ENCODE measurements around the gene AP1B1.

AP1B1 gene

DNA sequence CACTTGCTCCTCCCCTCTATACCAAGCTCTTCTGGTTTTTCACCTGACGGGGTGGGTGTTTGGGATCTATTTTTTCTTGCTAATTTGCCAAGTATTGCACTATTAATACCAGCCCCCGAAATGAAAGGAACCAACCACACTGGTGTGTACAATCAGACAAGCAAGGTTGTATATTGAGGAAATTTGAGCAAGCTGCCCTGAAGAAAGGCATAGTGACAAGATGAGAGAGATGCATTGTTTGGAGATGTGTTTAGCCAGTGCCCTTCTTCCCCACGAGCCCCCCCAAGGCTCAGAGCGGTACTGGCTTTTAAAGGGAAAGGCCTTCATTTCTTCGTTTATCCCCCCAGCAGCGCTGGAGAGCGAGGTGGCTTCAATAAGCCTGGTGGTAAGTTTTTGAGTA is 97.2 kb downstream of the AP1B1 start:
- DNase-seq = no peak

DNA sequence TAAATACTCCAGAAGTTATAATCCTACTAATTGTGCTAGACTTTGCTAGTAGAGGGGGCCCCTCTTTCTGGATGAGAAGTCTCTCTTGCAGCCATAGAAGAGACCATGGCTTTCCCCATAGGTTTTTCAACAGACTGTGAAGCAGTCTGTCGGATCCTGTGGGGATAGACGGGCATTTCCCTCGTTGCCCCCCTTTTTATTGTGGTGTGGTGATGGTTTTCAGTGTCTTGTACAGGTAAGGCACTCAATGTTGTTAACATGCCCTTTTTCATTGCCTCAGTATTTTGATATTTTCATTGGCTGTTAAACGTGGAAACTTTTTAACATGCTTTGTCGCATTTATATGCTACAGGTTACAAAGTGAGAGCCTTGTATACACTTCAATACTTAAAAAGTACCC is 98.3 kb downstream of the AP1B1 start:
- no peak for DNase-seq

DNA sequence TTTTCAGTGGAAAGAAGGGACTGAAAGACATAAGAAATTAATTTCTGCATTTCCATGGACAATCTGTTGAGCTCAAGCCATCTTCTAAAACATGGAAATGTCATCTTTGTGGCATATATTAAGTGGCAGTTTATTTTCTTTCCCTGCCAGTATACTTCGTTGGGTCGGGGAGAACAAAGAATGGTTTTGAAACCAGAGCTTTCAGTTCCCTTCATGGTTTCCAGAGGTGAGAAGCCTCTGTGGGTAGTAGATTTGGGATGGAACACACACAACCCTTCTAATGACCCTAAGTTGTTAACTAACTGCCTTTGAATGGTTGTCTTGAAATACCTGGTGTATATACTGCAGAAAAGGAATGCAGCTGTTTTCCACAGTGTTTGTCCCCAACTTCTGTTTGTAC is 99.5 kb downstream of the AP1B1 start:
- DNase-seq = no peak

DNA sequence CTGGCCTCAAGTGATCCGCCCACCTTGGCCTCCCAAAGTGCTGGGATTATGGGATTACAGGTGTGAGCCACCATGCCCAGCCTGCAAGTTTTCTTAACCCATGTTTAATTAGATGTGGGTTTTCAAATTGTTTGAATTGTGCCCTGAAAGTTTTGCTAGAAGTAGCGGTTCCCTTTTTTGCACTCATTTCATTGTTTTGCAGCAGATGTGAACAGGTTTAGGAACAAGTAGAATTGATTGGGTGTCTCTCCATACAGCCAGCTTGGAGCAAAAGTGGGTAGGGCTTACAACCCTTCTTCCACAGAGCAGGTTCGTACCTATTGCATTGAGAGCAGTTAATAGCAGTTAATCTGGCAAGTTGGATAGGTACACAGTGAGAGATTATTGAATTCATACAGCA is 104.2 kb downstream of the AP1B1 start:
- no peak for DNase-seq

DNA sequence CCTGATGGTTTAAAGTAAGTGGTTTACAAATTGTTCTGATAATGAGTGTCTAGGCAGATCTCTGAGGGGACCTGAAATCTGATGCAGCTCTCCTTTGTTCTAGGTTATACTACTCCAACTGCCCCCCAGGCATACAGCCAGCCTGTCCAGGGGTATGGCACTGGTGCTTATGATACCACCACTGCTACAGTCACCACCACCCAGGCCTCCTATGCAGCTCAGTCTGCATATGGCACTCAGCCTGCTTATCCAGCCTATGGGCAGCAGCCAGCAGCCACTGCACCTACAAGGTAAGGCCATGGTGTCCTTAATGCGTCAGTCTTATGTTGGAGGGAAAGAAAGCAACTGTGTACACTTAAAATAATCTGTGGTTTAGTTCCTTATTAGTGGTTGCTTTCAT is 110.4 kb downstream of the AP1B1 start:
- no peak for DNase-seq

All from fibroblast of upper back skin (primary cell).